Hippocampal formation (tissue), 2 donors: ENCODE measurements around the gene SF3B2.
A peak's percentile ranks its signal among the peaks of the same experiment; 100 is the strongest.

ENCODE experiments used
- DNase-seq, 2 donors: peaks; one replicate each; lab custom pipeline; 2025; lab: John Stamatoyannopoulos, UW

The SF3B2 gene

GRCh38 chr11:66047541-66048365 lies 4.4 kb upstream of the SF3B2 start:
- no peak for DNase-seq

GRCh38 chr11:66048547-66049323 lies 3.4 kb upstream of the SF3B2 start, which contains the start of gene GAL3ST3:
TSS of gene GAL3ST3 (minus strand) at chr11:66049161. CDS start at chr11:66045415, 3,746 bp downstream.
- DNase-seq: no peak

DNA sequence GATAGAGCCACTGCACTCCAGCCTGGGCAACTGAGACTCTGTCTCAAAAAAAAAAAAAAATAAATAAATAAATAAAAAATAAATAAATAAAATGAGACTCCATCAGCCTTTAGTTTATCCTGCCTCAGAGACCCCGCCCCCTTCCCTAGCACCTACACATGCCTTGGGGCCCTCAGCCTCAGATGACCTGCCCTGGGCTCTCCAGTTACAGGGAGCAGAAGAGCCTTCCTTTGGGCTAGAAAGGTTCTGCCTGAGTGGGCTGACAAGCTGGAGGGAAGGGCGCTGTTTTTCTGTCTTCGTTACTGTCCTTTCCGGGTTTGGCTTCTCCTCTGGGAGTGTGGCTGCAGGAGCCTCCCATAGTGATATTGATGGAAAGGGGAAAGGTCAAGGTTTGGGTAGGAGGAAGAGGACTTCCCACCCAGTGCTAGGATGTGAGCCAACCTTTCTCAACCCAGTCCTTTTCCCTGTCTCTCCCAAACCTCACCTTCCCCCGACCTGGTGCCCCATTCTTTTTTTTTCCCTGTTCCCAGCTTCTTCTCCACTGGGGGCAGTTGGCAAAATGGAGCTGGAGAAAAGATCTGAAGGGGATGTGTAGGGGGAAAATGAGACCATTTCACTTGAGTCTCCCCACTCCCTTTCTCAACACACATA lies 1.5 kb upstream of the SF3B2 start:
- DNase-seq: no peak

GRCh38 chr11:66051371-66051765 lies 796 bp upstream of the SF3B2 start:
- no peak for DNase-seq

GRCh38 chr11:66052664-66052982 lies 459 bp downstream of the SF3B2 start:
- no peak for DNase-seq

- no peak for DNase-seq
Measured at GRCh38 chr11:66055021-66055420, 2.9 kb downstream of the SF3B2 start.

- DNase-seq: no peak
Measured at GRCh38 chr11:66056501-66056900, 4.3 kb downstream of the SF3B2 start.

- no peak for DNase-seq
Measured at GRCh38 chr11:66059966-66060680, 8.0 kb downstream of the SF3B2 start.

- DNase-seq: no peak
Measured at GRCh38 chr11:66061268-66061667, 9.1 kb downstream of the SF3B2 start.

DNA sequence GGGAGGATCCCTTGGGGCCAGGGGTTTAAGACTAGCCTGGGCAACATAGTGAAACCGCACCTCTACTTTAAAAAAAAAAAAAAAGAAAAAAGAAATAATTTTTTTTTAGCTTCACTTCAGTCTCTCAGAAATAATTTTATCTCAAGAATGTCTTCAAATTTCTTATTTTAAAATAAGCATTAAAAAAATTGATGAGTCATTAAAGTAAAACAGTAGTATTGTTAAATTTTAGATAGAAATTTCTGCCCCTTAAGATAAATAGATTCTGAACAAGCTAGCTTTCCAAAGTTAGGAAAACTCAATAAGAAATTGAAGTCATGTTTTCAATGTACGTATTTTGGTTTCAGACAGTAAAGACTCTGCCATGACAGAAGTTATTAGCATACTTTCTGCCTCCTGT lies 10.2 kb downstream of the SF3B2 start:
- no peak for DNase-seq

- no peak for DNase-seq
Measured at GRCh38 chr11:66063900-66064299, 11.7 kb downstream of the SF3B2 start.

DNA sequence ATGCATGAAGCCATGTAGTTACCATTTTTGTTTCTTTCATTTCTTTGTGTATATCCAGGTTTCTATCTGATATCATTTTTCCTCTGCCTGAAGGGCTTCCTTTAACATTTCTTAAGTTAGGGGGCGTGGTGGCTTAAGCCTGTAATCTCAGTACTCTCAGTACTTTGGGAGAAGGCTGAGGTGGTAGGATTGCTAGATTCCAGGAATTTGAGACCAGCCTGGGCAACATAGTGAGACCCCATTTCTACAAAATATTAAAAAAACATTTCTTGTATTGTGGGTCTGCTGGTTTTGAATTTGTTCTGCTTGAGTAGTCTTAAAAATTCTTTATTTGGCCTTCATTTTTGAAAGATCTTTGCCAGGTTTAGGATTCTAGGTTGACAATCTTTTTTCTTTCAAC lies 12.4 kb downstream of the SF3B2 start:
- no peak for DNase-seq

- DNase-seq: no peak
Measured at GRCh38 chr11:66066751-66067150, 14.6 kb downstream of the SF3B2 start.

DNA sequence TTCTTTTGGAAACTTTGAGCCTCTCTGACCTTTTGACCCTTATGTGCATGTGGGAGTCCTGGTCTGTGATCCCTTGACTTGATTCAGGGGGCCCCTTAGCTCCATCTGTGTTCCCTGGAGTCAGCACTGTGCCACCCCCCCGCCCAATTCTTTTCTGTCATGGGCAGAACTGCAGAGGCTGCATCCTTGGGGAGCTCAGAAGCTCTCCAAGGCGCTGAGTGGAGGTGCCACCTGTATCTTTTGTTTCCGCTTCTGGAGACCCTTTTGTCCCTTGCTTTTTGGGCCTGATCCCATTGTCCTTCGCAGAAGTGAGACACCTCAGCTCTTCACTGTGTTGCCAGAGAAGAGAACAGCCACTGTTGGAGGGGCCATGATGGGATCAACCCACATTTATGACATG lies 15.5 kb downstream of the SF3B2 start:
- no peak for DNase-seq

DNA sequence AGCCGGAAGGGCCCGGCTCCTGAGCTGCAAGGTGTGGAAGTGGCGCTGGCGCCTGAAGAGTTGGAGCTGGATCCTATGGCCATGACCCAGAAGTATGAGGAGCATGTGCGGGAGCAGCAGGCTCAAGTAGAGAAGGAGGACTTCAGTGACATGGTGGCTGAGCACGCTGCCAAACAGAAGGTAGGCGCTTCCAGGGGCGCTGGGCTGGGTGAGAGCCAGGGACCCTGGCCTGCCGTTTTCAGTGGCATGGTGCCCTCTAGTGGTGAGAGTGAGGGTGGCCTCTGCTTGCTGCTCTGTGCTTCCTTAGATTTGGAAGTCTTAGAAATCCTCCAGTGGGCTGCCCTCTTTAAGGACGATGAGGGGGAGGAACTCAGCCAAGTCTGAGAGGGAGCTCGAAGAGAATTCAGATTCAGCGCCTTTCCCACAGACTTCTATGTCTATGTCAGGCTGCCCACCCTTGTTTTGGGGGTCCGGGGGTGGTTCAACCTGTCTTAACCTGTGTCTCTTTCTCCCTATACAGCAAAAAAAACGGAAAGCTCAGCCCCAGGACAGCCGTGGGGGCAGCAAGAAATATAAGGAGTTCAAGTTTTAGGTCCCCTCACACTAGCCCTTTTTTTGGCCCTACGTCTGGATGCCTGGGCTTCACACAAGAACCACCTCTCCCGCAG lies 16.1 kb downstream of the SF3B2 start:
- DNase-seq: peak in 1 of 2 donors; percentile 41

DNA sequence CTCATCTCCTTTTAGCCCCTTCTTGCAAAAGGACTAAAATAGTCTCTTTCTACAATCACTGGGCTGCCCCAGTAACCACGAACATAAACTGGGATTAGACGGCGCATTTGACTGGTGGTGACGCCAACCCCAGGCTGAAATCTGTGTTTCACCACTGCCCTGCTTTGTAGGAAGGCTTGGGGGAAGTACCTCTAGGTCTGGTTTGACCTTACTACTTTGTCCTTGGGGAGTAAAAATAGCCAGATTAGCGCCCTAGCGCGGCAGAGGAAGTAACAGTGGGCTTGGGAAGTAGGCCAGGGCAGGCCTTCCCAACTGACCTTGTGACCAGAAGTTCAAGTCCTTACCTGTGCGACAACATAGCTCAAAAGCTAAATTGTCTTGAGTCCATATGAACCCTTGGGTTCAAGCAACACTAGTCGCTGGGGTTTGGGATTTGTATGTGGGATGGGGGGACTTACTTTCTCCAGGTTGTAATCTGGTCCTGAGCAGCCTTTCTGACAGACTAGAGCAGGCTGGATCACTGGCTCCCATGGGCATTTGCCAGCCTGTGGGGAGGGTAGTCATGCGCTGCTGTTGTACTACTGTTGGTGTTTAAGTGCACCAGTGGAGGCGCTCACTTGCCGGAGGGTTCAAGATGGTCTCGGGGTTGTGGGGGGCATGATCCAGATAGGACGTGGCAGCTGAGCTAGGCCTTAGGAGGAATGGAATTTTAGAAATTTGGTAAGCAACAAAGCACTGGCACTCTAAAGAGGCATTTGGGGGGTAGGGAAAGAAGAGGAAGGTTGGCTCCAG lies 17.0 kb downstream of the SF3B2 start:
- DNase-seq: peak; percentile 36 to 38

DNA sequence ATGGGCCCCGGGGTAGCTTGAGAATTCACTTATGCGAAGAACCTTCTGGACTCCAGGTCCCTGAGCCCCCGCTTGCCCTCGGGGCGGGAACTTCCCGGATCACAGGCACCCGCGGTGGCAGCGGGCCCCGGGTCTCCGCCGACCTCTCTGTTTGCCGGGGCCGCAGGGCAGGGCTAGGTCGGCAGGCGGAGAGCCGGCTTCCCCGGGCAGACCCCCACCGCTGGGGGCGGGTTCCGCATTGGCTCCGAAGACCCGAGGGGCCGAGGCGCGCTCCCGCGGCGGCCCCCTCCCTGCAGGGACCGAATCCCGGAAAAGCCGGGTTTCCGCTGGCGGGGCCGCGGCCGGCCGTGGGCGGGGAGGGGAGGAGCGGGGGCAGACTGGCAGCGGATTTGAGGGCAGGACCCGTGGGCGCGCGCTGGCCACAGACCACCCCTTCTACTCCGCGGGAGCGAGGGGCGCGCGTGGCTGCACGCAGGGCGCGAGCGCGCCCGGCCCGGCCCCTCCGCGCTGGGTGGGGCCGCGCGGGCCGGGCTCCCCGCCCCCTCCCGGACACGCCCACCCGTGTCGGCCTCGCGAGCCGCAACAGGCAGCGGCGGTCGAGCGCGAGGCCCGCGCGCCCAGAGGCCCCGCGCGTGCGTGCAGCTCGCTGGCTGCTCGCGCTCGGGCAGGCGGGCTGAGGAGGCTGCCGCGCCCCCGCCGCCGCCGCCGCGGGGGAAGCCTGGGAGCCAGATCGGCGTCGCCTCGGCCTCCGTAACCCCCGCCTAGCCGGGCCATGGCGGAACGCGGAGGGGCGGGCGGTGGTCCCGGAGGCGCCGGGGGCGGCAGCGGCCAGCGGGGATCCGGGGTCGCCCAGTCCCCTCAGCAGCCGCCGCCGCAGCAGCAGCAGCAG lies 17.8 kb downstream of the SF3B2 start, which contains the start of gene PACS1:
Gene PACS1, plus strand, starts transcription at position 558 of the 889 bp plus-strand sequence. Its CDS starts 215 bp downstream, at position 773.
- DNase-seq: peak; percentile 57 to 68

- DNase-seq: peak in 1 of 2 donors; percentile 15
Measured at GRCh38 chr11:66070604-66071380, 18.6 kb downstream of the SF3B2 start.

DNA sequence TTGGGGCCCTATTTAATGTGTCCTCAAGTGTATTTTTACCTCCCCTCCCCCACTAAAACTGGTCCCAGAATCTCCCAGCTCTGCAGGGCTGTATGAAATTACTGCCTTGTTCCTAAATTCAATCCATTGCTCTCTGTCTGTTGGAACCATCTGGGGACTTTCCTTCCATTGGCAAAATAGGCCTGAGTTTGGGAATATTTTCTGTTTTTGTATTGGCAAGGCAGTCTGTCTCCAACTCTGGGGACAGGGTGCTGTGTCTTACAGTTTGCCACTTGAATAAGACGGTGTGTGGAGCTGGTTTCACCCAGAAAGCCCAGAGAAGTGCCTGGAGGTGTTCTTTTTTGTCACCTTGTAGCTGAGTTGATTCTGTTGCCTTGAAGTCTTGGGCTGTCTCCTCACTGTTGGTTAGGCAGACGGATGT lies 19.2 kb downstream of the SF3B2 start:
- no peak for DNase-seq
